IMR-90 (cell line): ENCODE data around the gene UMODL1. TPM values are rescaled to one million over a fixed set of nuclear protein-coding genes. Genes with fewer than 3 reads are reported as not detected.

ENCODE experiments used
- ATAC-seq: fragments of 200-7000 bp; cut with Tn5 transposase; 2 replicates; pipeline ENCODE4 v1.9.1; 2020; ENCODE audit warnings: low read depth, mild to moderate bottlenecking, moderate library complexity
- BruUV-seq: library from RNA; stranded (reverse); fragments of 400-500 nt; replicated peaks from 2 replicates; lab custom pipeline; 2021; lab: Mats Ljungman, UMichigan
- CTCF ChIA-PET: fragments of 300-600 bp; formaldehyde crosslinking; extraction: SDS; loops from one replicate; lab custom pipeline; 2021; ENCODE audit warnings: antibody characterized with exemption; lab: Yijun Ruan, JAX
- POLR2A ChIA-PET: fragments of 300-600 bp; sonication (Branson Sonifier 250); formaldehyde crosslinking; loops from one replicate; lab custom pipeline; 2022; ENCODE audit warnings: antibody characterized with exemption; ENCODE audit not compliant: unreplicated experiment; lab: Charles Lee
- DNase-seq: peaks from one replicate; pipeline ENCODE4 v3.0.0; 2013
- H2AFZ ChIP-seq: replicated peaks from 2 replicates; pipeline ENCODE3; 2013; ENCODE audit warnings: low read length, mild to moderate bottlenecking; ENCODE audit not compliant: poor library complexity
- H2AK5ac ChIP-seq: 2 replicates; pipeline ENCODE4 v1.6.1; 2013; ENCODE audit warnings: low read depth, low read length, inconsistent platforms
- H2AK9ac ChIP-seq: replicated peaks from 2 replicates; pipeline ENCODE3; 2013; ENCODE audit warnings: mild to moderate bottlenecking, low read depth, low read length, moderate library complexity; ENCODE audit not compliant: poor library complexity
- H2BK120ac ChIP-seq: 2 replicates; pipeline ENCODE4 v1.6.1; 2013; ENCODE audit warnings: low read depth, low read length, inconsistent platforms
- H2BK15ac ChIP-seq: 3 replicates; pipeline ENCODE4 v1.6.1; 2013; ENCODE audit warnings: low read depth, low read length, inconsistent platforms
- H2BK20ac ChIP-seq: 2 replicates; pipeline ENCODE4 v1.6.1; 2013; ENCODE audit warnings: low read depth, mild to moderate bottlenecking, inconsistent platforms, low read length, moderate library complexity
- H2BK5ac ChIP-seq: 2 replicates; pipeline ENCODE4 v1.6.1; 2013; ENCODE audit warnings: mild to moderate bottlenecking, low read depth, low read length, inconsistent platforms; ENCODE audit not compliant: poor library complexity, severe bottlenecking
- H3K14ac ChIP-seq: replicated peaks from 2 replicates; pipeline ENCODE4 v1.6.1; 2013; ENCODE audit warnings: low read depth, low read length, inconsistent platforms
- H3K18ac ChIP-seq: 2 replicates; pipeline ENCODE4 v1.6.1; 2013; ENCODE audit warnings: low read depth, low read length, control low read depth
- H3K23ac ChIP-seq: 2 replicates; pipeline ENCODE4 v1.6.1; 2013; ENCODE audit warnings: low read depth, low read length, inconsistent platforms
- H3K27ac ChIP-seq: 2 replicates; pipeline ENCODE4 v1.5.1; 2013; ENCODE audit warnings: mild to moderate bottlenecking, control low read depth, low read length; ENCODE audit not compliant: insufficient read depth
- H3K27me3 ChIP-seq: 2 replicates; pipeline ENCODE4 v1.6.1; 2013; ENCODE audit warnings: low read length; ENCODE audit not compliant: control insufficient read depth, insufficient read depth
- H3K36me3 ChIP-seq: 2 replicates; pipeline ENCODE4 v1.6.1; 2013; ENCODE audit warnings: low read length, mixed read lengths; ENCODE audit not compliant: control insufficient read depth, insufficient read depth
- H3K4ac ChIP-seq: 2 replicates; pipeline ENCODE4 v1.6.1; 2013; ENCODE audit warnings: low read depth, low read length, inconsistent platforms
- H3K4me1 ChIP-seq: 2 replicates; pipeline ENCODE4 v1.6.1; 2013; ENCODE audit warnings: low read length, mixed read lengths; ENCODE audit not compliant: control insufficient read depth, insufficient read depth
- H3K4me2 ChIP-seq: 2 replicates; pipeline ENCODE4 v1.6.1; 2013; ENCODE audit warnings: low read depth, mild to moderate bottlenecking, control low read depth, low read length, moderate library complexity
- H3K4me3 ChIP-seq: 2 replicates; pipeline ENCODE4 v1.5.1; 2013; ENCODE audit warnings: low read depth, mild to moderate bottlenecking, control low read depth, low read length, moderate library complexity; ENCODE audit not compliant: insufficient read depth
- H3K56ac ChIP-seq: 2 replicates; pipeline ENCODE4 v1.6.1; 2013; ENCODE audit warnings: low read length, inconsistent platforms; ENCODE audit not compliant: insufficient read depth; ENCODE audit errors: extremely low read depth
- H3K79me1 ChIP-seq, 2 experiments: 2 replicates each; pipeline ENCODE4 v1.6.1; 2013; ENCODE audit warnings: low read length in 2 of 2, inconsistent platforms in 1 of 2, low read depth in 1 of 2
- H3K9ac ChIP-seq: 2 replicates; pipeline ENCODE4 v1.6.1; 2013; ENCODE audit warnings: low read depth, low read length, control low read depth
- H3K9me1 ChIP-seq: 2 replicates; pipeline ENCODE4 v1.6.1; 2013; ENCODE audit warnings: low read length, inconsistent platforms; ENCODE audit not compliant: insufficient read depth
- H3K9me3 ChIP-seq: 2 replicates; pipeline ENCODE4 v1.6.1; 2013; ENCODE audit warnings: low read length; ENCODE audit not compliant: control insufficient read depth, insufficient read depth
- H4K20me1 ChIP-seq: 2 replicates; pipeline ENCODE4 v1.6.1; 2013; ENCODE audit warnings: low read length, inconsistent platforms; ENCODE audit not compliant: insufficient read depth
- H4K5ac ChIP-seq: 2 replicates; pipeline ENCODE4 v1.6.1; 2013; ENCODE audit warnings: mild to moderate bottlenecking, low read depth, low read length, control low read depth
- H4K8ac ChIP-seq, 2 experiments: 2 replicates each; pipeline ENCODE4 v1.6.1; 2013; ENCODE audit warnings: low read depth in 2 of 2, low read length in 2 of 2, control low read depth in 1 of 2, inconsistent platforms in 1 of 2
- H4K91ac ChIP-seq: 2 replicates; pipeline ENCODE4 v1.6.1; 2013; ENCODE audit warnings: low read depth, low read length, inconsistent platforms; ENCODE audit not compliant: insufficient read depth
- BHLHE40 ChIP-seq: fragments of 150-350 bp; IDR thresholded peaks from 2 replicates; pipeline ENCODE4 v1.6.1; 2016; ENCODE audit warnings: mild to moderate bottlenecking, low read depth, low read length
- CEBPB ChIP-seq: IDR thresholded peaks from 2 replicates; pipeline ENCODE4 v1.6.1; 2012; ENCODE audit warnings: low read depth, low read length, improper control_type of control experiment
- CHD1 ChIP-seq: IDR thresholded peaks from 2 replicates; pipeline ENCODE4 v1.6.1; 2012; ENCODE audit warnings: low read depth, low read length, improper control_type of control experiment
- FOS ChIP-seq: fragments of 150-350 bp; IDR thresholded peaks from 2 replicates; pipeline ENCODE4 v1.6.1; 2016; ENCODE audit warnings: low read depth, low read length
- MAZ ChIP-seq: IDR thresholded peaks from 2 replicates; pipeline ENCODE4 v1.6.1; 2012; ENCODE audit warnings: low read depth, mild to moderate bottlenecking, low read length, improper control_type of control experiment, moderate library complexity, borderline replicate concordance
- MXI1 ChIP-seq: IDR thresholded peaks from 2 replicates; pipeline ENCODE4 v1.6.1; 2012; ENCODE audit warnings: low read depth, mild to moderate bottlenecking, low read length, moderate library complexity, borderline replicate concordance
- NFE2L2 ChIP-seq: fragments of 150-350 bp; IDR thresholded peaks from 2 replicates; pipeline ENCODE4 v1.6.1; 2016; ENCODE audit warnings: low read depth, mild to moderate bottlenecking, low read length
- POLR2A ChIP-seq: IDR thresholded peaks from 2 replicates; pipeline ENCODE4 v1.6.1; 2012; ENCODE audit warnings: mild to moderate bottlenecking, low read depth, low read length
- RAD21 ChIP-seq: IDR thresholded peaks from 2 replicates; pipeline ENCODE4 v1.6.1; 2012; ENCODE audit warnings: low read length, improper control_type of control experiment
- RFX5 ChIP-seq: IDR thresholded peaks from 2 replicates; pipeline ENCODE4 v1.8.0; 2012; ENCODE audit warnings: low read depth, mild to moderate bottlenecking, low read length, moderate library complexity
- SMC3 ChIP-seq: fragments of 150-350 bp; IDR thresholded peaks from 2 replicates; pipeline ENCODE4 v1.6.1; 2016; ENCODE audit warnings: low read depth, mild to moderate bottlenecking, antibody characterized with exemption, low read length, moderate library complexity
- WGBS, 2 experiments: methylation state at CpG; one replicate each; pipeline versions ENCODE4 v1.1.5 to v1.1.7; 2013; ENCODE audit warnings: missing lambda C conversion rate in 2 of 2; ENCODE audit not compliant: insufficient read length in 1 of 2; ENCODE audit errors: extremely low coverage in 2 of 2; 5-methylcytosine and 5-hydroxymethylcytosine counted together
- dilution Hi-C: fragments of 300-500 bp; cut with HindIII; formaldehyde crosslinking; loops from one replicate; pipeline ENCODE4 v1.14.3; 2018; ENCODE audit warnings: low sequenced_read_pairs; ENCODE audit not compliant: unreplicated experiment
- in situ Hi-C: fragments of 300-500 bp; cut with MboI; formaldehyde crosslinking; loops from 3 replicates; pipeline ENCODE4 v1.14.3; 2019; ENCODE audit warnings: low sequenced_read_pairs, inconsistent platforms, mixed read lengths
- intact Hi-C: fragments of 100-400 bp; cut with micrococcal nuclease; formaldehyde crosslinking; loops from 2 replicates; pipeline ENCODE4 v1.10.0; 2022
- polyA plus RNA-seq, 3 experiments: library from polyadenylated mRNA; depleted of rRNA; stranded (reverse); fragments of >200 nt; gene quantifications; 2 replicates each; pipeline ENCODE4 v1.2.3, GENCODE V29; 2012; ENCODE audit warnings: low replicate concordance in 1 of 3
- total RNA-seq: library from RNA; depleted of rRNA; stranded (reverse); fragments of >200 nt; gene quantifications from 2 replicates; pipeline ENCODE4 v1.2.3, GENCODE V29; 2012
- TF ChIP-seq, protein P1 (sequence below): conservative IDR thresholded peaks from 2 replicates; pipeline ENCODE4 v1.5.1; 2012; ENCODE audit warnings: mild to moderate bottlenecking, low read depth, low read length, improper control_type of control experiment
- TF ChIP-seq, protein P2 (sequence below): fragments of 150-350 bp; IDR thresholded peaks from 2 replicates; pipeline ENCODE4 v1.6.1; 2016; ENCODE audit warnings: low read depth, mild to moderate bottlenecking, low read length, moderate library complexity, borderline replicate concordance
- TF ChIP-seq, protein P3 (sequence below): fragments of 150-350 bp; IDR thresholded peaks from 2 replicates; pipeline ENCODE4 v1.6.1; 2017; ENCODE audit warnings: mild to moderate bottlenecking, antibody characterized with exemption, low read length, low read depth

Gene UMODL1
- total and polyA plus RNA-seq, 2 of the 4 experiments (the other 2 are of a cell fraction): 0.02 TPM; not detected in 1

DNA sequence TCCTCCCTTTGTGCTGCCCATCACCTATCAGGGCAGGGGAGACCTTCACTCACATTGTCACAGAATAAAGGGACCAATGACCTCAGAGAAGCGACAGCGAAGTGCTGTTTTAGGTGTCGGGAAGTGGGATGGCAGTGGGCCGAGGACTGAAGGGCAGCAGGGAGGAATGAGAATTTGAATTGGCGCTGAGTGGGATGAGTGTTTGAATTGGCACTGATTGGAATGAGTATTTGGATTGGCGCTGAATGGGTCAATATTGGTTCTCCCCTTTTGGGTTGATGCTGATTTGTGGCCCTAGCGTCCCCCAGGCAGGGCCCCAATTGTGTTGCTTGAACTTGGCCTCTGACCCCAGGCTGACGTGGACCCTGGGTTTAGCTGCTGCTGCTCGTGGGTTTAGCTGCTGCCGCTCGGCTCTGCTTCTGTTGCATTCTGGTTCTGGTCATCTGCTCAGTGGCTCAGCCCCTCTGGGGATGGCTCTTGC is 12.4 kb upstream of the UMODL1 start:
- Histone ChIP-seq H2BK5ac (peak overlapping the region; percentile 80), H4K20me1 (no peaks in the 10 kb centered on the region; the same call in 1 of the 2 replicates), H3K9me1 (peaks cover 31% of the 10 kb centered on the region), H3K23ac (no peak overlapping the region; the same call in 1 of the 2 replicates), H3K27me3 (peaks cover 9% of the 10 kb centered on the region; the same call in 1 of the 2 replicates), H3K36me3 (no peaks in the 10 kb centered on the region), H3K4ac (peak overlapping the region; percentile 79), H3K18ac (peak overlapping the region; percentile 75; the same call in 1 of the 2 replicates), H3K4me2 (no peak overlapping the region), H4K5ac (peak overlapping the region; percentile 65), H3K79me1 (peaks cover 4 to 13% of the 10 kb centered on the region in 2 experiments; a peak in 2 of 4 replicates), H4K8ac (peak overlapping the region; percentile 53 to 60; a peak in 2 of 4 replicates), H2AFZ (peak overlapping the region; percentile 6), H3K4me3 (no peak overlapping the region), H3K14ac (peak overlapping the region; percentile 57), H3K9ac (no peak overlapping the region), H2BK120ac (peak overlapping the region; percentile 80), H2AK9ac (no peak overlapping the region), H3K27ac (peak overlapping the region; percentile 90; the same call in 1 of the 2 replicates), H2BK20ac (peak overlapping the region; percentile 71), H4K91ac (peak overlapping the region; percentile 76), H3K9me3 (no peaks in the 10 kb centered on the region), H3K56ac (no peak overlapping the region), H3K4me1 (peaks cover 20% of the 10 kb centered on the region), H2BK15ac (peak overlapping the region; percentile 45; the same call in 2 of the 3 replicates), H2AK5ac (peak overlapping the region; percentile 79)
- no TSS peak for BruUV-seq
- dilution Hi-C loops: no loop called here
- in situ Hi-C loops: no loop called here
- WGBS, 2 experiments: 99% methylated on average over 7 of the region's 11 CpGs; no CpG with 5 or more reads in 1 of the 2 experiments
- DNase-seq: no peak
- TF ChIP-seq MXI1 (no peak), RAD21 (no peak), SMC3 (no peak), CHD1 (no peak), RFX5 (no peak), BHLHE40 (no peak), CEBPB (no peak), POLR2A (no peak), NFE2L2 (no peak), FOS (no peak), MAZ (no peak)
- TF ChIP-seq, protein P1, sequence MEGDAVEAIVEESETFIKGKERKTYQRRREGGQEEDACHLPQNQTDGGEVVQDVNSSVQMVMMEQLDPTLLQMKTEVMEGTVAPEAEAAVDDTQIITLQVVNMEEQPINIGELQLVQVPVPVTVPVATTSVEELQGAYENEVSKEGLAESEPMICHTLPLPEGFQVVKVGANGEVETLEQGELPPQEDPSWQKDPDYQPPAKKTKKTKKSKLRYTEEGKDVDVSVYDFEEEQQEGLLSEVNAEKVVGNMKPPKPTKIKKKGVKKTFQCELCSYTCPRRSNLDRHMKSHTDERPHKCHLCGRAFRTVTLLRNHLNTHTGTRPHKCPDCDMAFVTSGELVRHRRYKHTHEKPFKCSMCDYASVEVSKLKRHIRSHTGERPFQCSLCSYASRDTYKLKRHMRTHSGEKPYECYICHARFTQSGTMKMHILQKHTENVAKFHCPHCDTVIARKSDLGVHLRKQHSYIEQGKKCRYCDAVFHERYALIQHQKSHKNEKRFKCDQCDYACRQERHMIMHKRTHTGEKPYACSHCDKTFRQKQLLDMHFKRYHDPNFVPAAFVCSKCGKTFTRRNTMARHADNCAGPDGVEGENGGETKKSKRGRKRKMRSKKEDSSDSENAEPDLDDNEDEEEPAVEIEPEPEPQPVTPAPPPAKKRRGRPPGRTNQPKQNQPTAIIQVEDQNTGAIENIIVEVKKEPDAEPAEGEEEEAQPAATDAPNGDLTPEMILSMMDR: no peak
- TF ChIP-seq, protein P2, sequence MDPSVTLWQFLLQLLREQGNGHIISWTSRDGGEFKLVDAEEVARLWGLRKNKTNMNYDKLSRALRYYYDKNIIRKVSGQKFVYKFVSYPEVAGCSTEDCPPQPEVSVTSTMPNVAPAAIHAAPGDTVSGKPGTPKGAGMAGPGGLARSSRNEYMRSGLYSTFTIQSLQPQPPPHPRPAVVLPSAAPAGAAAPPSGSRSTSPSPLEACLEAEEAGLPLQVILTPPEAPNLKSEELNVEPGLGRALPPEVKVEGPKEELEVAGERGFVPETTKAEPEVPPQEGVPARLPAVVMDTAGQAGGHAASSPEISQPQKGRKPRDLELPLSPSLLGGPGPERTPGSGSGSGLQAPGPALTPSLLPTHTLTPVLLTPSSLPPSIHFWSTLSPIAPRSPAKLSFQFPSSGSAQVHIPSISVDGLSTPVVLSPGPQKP: no peak
- TF ChIP-seq, protein P3, sequence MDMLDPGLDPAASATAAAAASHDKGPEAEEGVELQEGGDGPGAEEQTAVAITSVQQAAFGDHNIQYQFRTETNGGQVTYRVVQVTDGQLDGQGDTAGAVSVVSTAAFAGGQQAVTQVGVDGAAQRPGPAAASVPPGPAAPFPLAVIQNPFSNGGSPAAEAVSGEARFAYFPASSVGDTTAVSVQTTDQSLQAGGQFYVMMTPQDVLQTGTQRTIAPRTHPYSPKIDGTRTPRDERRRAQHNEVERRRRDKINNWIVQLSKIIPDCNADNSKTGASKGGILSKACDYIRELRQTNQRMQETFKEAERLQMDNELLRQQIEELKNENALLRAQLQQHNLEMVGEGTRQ: no peak
- intact Hi-C loops: no loop called here
- no peak for ATAC-seq
- CTCF ChIA-PET: no interaction called here
- POLR2A ChIA-PET: no interaction called here
